H54 (cell line): Measurements from ENCODE around the gene CORO2B.

Experiments
- DNase-seq: peaks from one replicate; pipeline ENCODE4 v3.0.0; 2011; ENCODE audit warnings: low spot score, mixed read lengths; ENCODE audit not compliant: insufficient read length
- FAIRE-seq: peaks from 3 replicates; lab custom pipeline; 2011; peaks lifted over from hg19 to GRCh38; lab: Jason Lieb, UNC
- POLR2A ChIP-seq: IDR thresholded peaks from 2 replicates; pipeline ENCODE4 v1.6.1; 2011; ENCODE audit warnings: low read depth, mild to moderate bottlenecking, low read length

Gene CORO2B

GRCh38 chr15:68775236-68775577 lies 196.4 kb downstream of the CORO2B start:
- TF ChIP-seq POLR2A = no peak
- DNase-seq = no peak
- FAIRE-seq = no peak

- no peak for FAIRE-seq
- DNase-seq = no peak
- no peak for TF ChIP-seq POLR2A
Observed at GRCh38 chr15:68775671-68776476, 197.1 kb downstream of the CORO2B start.

DNA sequence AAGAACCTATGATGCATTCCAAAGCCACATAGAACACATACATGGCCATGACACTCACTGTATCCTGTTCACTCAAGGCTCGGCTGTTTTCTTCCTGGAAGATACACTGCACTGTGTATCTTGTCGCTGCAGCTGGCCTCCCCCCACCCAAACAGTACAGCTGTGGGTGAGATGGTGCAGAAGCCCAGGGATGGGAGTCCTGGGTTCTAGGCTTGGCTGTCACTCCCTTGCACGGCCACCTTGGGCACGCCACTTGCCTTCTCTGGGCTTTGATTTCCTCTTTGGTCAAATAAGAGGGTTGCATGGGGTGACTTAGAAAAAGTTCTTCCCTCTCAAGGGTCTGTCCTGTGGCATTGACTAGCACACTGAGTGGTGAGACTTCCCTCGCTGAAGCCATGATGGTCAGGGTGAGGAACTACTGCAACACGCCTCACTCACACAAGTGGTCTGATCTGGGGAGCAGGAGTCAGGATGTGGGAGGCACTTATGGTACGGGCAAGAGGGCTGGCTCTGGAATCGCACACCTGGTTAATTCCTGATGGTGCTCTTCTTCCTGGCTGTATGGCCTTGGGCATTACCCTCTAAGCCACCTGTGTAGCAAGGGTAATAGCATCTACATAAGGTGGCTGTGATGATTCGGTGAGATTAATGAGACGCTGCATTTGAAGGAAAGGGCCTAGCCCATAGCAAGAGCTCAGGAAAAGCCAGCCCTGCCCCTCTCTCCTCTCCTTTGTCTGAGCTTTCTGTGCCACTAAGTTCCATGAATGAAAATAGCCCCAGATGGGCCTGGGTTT lies 197.9 kb downstream of the CORO2B start:
- no peak for FAIRE-seq
- DNase-seq = no peak

More for the DNA sequence above, 197.9 kb downstream of the CORO2B start:
- TF ChIP-seq POLR2A = no peak
